WTC11 (cell line): ENCODE measurements around the gene WDR90. TPM values are rescaled to one million over a fixed set of nuclear protein-coding genes. Genes with fewer than 3 reads are reported as not detected.

Experiments used
- ATAC-seq: fragments of 200-7000 bp; cut with Tn5 transposase; 2 replicates; pipeline ENCODE4 v1.10.0; 2021; ENCODE audit warnings: mild to moderate bottlenecking, moderate library complexity
- CTCF ChIA-PET: fragments of 300-600 bp; sonication (Branson Sonifier 250); formaldehyde crosslinking; loops from one replicate; lab custom pipeline; 2021; ENCODE audit warnings: antibody characterized with exemption; lab: Charles Lee
- POLR2A ChIA-PET: fragments of 350-600 bp; sonication (Branson Sonifier 250); formaldehyde crosslinking; loops from one replicate; lab custom pipeline; 2021; ENCODE audit warnings: antibody characterized with exemption; lab: Charles Lee
- DNase-seq: peaks from one replicate; pipeline ENCODE4 v3.0.0; 2021; ENCODE audit warnings: low spot score
- H3K27ac Mint-ChIP-seq: 2 replicates; pipeline ENCODE4 v1.8.0; 2021; ENCODE audit warnings: mixed read lengths
- H3K27me3 Mint-ChIP-seq: 2 replicates; pipeline ENCODE4 v1.8.0; 2021; ENCODE audit warnings: low read depth, mild to moderate bottlenecking, moderate library complexity, mixed read lengths
- H3K36me3 Mint-ChIP-seq: 2 replicates; pipeline ENCODE4 v1.8.0; 2021; ENCODE audit warnings: mixed read lengths
- H3K4me1 Mint-ChIP-seq: 2 replicates; pipeline ENCODE4 v1.8.0; 2022; ENCODE audit warnings: mixed read lengths
- H3K4me3 Mint-ChIP-seq: 2 replicates; pipeline ENCODE4 v1.8.0; 2021; ENCODE audit warnings: mild to moderate bottlenecking, moderate library complexity, mixed read lengths
- H3K9me3 Mint-ChIP-seq: 2 replicates; pipeline ENCODE4 v1.8.0; 2021; ENCODE audit warnings: mixed read lengths
- CREB1 ChIP-seq: sonication (generic); formaldehyde crosslinking; IDR thresholded peaks from 2 replicates; pipeline ENCODE4 v1.8.0; 2023; ENCODE audit warnings: mild to moderate bottlenecking, missing genetic modification reagents
- HMGA2 ChIP-seq: fragments of 250-450 bp; sonication (Bioruptor Pico); IDR thresholded peaks from 2 replicates; pipeline ENCODE4 v1.4.0; 2021; ENCODE audit warnings: mild to moderate bottlenecking, moderate library complexity
- NR3C1 ChIP-seq: sonication (generic); formaldehyde crosslinking; conservative IDR thresholded peaks from 2 replicates; pipeline ENCODE4 v1.8.1; 2023; ENCODE audit warnings: low read depth, mild to moderate bottlenecking, missing genetic modification reagents
- PRRX2 ChIP-seq: fragments of 250-450 bp; sonication (Bioruptor Pico); IDR thresholded peaks from 2 replicates; pipeline ENCODE4 v1.8.0; 2021; ENCODE audit warnings: mild to moderate bottlenecking
- RORB ChIP-seq: fragments of 250-450 bp; sonication (Bioruptor Pico); IDR thresholded peaks from 2 replicates; pipeline ENCODE4 v1.9.0; 2021; ENCODE audit warnings: mild to moderate bottlenecking
- SMAD4 ChIP-seq: sonication (generic); formaldehyde crosslinking; IDR thresholded peaks from 2 replicates; pipeline ENCODE4 v1.8.0; 2022; ENCODE audit warnings: mild to moderate bottlenecking, missing genetic modification reagents
- TCF7 ChIP-seq: sonication (generic); formaldehyde crosslinking; IDR thresholded peaks from 2 replicates; pipeline ENCODE4 v1.8.0; 2022; ENCODE audit warnings: mild to moderate bottlenecking, low read depth, missing genetic modification reagents, moderate library complexity
- TEAD4 ChIP-seq: sonication (generic); formaldehyde crosslinking; IDR thresholded peaks from 2 replicates; pipeline ENCODE4 v1.8.0; 2022; ENCODE audit warnings: mild to moderate bottlenecking, missing genetic modification reagents
- ZNF121 ChIP-seq: sonication (generic); formaldehyde crosslinking; IDR thresholded peaks from 2 replicates; pipeline ENCODE4 v1.8.0; 2023; ENCODE audit warnings: missing genetic modification reagents
- ZNF317 ChIP-seq: sonication (generic); formaldehyde crosslinking; IDR thresholded peaks from 2 replicates; pipeline ENCODE4 v1.8.1; 2023; ENCODE audit warnings: low read depth, mild to moderate bottlenecking, moderate library complexity, missing genetic modification reagents, borderline replicate concordance
- ZNF671 ChIP-seq: fragments of 250-450 bp; sonication (Bioruptor Pico); IDR thresholded peaks from 2 replicates; pipeline ENCODE4 v1.8.0; 2021; ENCODE audit warnings: mild to moderate bottlenecking
- total RNA-seq: library from RNA; stranded (reverse); gene quantifications from 3 replicates; pipeline ENCODE4 v1.2.3, GENCODE V29; 2021
- TF ChIP-seq, protein P1 (sequence below): fragments of 200-600 bp; IDR thresholded peaks from 2 replicates; pipeline ENCODE4 v1.8.0; 2022; ENCODE audit warnings: antibody characterized with exemption
- TF ChIP-seq, protein P2 (sequence below): fragments of 250-450 bp; sonication (Bioruptor Pico); IDR thresholded peaks from 2 replicates; pipeline ENCODE4 v1.9.0; 2021; ENCODE audit warnings: mild to moderate bottlenecking
- TF ChIP-seq, protein P3 (sequence below): fragments of 250-450 bp; sonication (Bioruptor Pico); IDR thresholded peaks from 2 replicates; pipeline ENCODE4 v1.8.0; 2021; ENCODE audit warnings: mild to moderate bottlenecking
- TF ChIP-seq, protein P4 (sequence below): fragments of 250-450 bp; sonication (Bioruptor Pico); IDR thresholded peaks from 2 replicates; pipeline ENCODE4 v2.1.2; 2022; ENCODE audit warnings: mild to moderate bottlenecking, moderate library complexity

WDR90 gene
- total RNA-seq, 1 experiment from 2014 or later, result 75.8 TPM

DNA sequence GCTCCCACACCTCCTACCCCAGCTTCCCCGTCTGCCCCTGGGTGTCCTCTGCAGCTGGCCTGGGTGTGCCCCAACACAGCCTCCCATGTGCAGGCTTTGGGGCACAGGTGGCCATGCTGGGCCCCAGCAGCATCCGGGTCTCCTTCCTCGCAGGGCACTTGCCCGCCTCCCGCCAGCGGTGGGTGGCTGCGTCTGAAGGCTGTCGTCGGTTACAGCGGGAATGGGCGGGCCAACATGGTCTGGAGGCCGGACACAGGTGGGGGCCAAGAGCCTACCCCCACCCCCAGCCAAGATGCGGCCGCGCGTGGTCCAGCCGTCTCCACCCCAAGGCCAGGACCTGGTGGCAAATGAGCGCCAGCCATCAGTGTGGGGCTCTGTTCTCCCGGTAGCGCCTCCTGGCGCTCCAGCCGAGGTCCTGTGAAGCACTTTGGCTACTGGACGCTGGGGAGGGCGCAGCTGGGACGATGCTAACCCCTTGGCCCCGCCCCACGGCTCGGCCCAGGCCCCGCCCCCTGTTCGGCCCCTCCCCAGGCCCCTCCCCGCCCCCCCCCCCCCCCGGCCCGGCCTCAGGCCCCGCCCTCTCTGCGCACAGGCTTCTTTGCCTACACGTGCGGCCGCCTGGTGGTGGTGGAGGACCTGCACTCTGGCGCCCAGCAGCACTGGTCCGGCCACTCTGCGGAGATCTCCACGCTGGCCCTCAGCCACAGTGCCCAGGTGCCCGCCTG is 11.5 kb downstream of the WDR90 start (continued):
- TF ChIP-seq, protein P1, sequence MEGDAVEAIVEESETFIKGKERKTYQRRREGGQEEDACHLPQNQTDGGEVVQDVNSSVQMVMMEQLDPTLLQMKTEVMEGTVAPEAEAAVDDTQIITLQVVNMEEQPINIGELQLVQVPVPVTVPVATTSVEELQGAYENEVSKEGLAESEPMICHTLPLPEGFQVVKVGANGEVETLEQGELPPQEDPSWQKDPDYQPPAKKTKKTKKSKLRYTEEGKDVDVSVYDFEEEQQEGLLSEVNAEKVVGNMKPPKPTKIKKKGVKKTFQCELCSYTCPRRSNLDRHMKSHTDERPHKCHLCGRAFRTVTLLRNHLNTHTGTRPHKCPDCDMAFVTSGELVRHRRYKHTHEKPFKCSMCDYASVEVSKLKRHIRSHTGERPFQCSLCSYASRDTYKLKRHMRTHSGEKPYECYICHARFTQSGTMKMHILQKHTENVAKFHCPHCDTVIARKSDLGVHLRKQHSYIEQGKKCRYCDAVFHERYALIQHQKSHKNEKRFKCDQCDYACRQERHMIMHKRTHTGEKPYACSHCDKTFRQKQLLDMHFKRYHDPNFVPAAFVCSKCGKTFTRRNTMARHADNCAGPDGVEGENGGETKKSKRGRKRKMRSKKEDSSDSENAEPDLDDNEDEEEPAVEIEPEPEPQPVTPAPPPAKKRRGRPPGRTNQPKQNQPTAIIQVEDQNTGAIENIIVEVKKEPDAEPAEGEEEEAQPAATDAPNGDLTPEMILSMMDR, result peak; percentile 58
- TF ChIP-seq PRRX2 (CRISPR knock-in tag), result no peak

DNA sequence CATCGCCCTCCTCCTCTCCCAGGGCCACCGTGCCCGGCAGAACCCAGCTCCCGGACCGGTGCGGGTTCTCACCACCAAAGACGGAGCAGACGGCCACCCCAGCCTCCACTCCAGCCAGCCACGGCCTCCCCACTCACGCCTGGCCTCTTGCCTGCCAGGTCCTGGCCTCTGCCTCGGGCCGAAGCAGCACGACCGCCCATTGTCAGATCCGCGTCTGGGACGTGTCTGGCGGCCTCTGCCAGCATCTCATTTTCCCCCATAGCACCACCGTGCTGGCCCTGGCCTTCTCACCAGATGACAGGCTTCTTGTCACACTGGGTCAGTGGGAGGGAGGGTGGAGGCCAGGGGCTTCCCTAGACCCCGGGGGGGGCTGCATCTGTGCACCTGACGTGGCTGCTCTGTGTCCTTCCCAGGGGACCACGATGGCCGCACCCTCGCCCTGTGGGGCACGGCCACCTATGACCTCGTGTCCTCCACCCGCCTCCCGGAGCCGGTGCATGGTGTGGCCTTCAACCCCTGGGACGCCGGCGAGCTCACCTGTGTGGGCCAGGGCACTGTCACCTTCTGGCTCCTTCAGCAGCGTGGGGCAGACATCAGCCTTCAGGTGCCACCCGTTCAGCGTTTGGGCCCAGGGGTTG is 12.1 kb downstream of the WDR90 start:
- no peaks in the 10 kb centered on the region for H3K9me3 Mint-ChIP-seq
- peaks cover 4% of the 10 kb centered on the region for H3K4me1 Mint-ChIP-seq
- CTCF ChIA-PET, result interaction anchor here (0.6 to 3.3 kb wide), 25 partner anchors 12 to 282 kb away, joined by 3 to 54 read pairs (median 5); partner anchors contain the start of genes CAPN15, CCDC78, METTL26 and RHBDL1
- H3K36me3 Mint-ChIP-seq, result no peaks in the 10 kb centered on the region
- no peaks in the 10 kb centered on the region for H3K27me3 Mint-ChIP-seq
- no peak overlapping the region for H3K27ac Mint-ChIP-seq
- H3K4me3 Mint-ChIP-seq, result no peak overlapping the region; the same call in 1 of the 2 replicates
- POLR2A ChIA-PET, result interaction anchor here (1.0 to 1.4 kb wide), 2 partner anchors 12 to 23 kb away, joined by 3 to 5 read pairs; partner anchors contain the start of gene WDR90
- TF ChIP-seq ZNF121 (peak; percentile 78), TEAD4 (CRISPR knock-in tag) (no peak)
- DNase-seq (no peak), ATAC-seq (no peak)

DNA sequence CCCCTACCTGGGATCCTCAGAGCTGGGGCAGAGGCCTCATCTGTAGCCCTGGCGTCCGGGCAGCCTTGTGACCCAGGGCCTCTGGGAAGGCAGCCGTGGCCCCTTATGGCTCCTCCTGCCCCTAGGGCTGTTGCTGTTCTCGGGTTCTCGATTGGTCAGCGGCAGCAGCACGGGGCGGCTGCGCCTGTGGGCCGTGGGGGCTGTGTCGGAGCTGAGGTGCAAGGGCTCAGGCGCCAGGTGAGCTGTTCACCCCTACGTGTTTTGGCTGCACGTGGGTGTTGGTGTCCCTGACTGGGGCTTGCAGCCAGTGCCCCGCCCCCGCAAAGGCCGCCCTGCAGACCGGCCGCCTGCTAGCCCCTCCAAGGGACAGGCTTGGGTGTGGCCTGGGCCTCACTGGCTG is 12.9 kb downstream of the WDR90 start:
- ChIA-PET CTCF (interaction anchor here (0.8 to 3.1 kb wide), 5 partner anchors 13 to 40 kb away, joined by 3 to 7 read pairs (median 5); partner anchors contain the start of genes METTL26 and WDR90), POLR2A (interaction anchor here (1.1 kb wide), 1 partner anchor 66 kb away, joined by 3 read pairs; no protein-coding TSS in a partner anchor)
- no peak overlapping the region for H3K27ac Mint-ChIP-seq
- H3K9me3 Mint-ChIP-seq, result no peaks in the 10 kb centered on the region
- peaks cover 4% of the 10 kb centered on the region for H3K4me1 Mint-ChIP-seq
- H3K4me3 Mint-ChIP-seq, result no peak overlapping the region
- ATAC-seq, result no peak
- TF ChIP-seq, protein P2, sequence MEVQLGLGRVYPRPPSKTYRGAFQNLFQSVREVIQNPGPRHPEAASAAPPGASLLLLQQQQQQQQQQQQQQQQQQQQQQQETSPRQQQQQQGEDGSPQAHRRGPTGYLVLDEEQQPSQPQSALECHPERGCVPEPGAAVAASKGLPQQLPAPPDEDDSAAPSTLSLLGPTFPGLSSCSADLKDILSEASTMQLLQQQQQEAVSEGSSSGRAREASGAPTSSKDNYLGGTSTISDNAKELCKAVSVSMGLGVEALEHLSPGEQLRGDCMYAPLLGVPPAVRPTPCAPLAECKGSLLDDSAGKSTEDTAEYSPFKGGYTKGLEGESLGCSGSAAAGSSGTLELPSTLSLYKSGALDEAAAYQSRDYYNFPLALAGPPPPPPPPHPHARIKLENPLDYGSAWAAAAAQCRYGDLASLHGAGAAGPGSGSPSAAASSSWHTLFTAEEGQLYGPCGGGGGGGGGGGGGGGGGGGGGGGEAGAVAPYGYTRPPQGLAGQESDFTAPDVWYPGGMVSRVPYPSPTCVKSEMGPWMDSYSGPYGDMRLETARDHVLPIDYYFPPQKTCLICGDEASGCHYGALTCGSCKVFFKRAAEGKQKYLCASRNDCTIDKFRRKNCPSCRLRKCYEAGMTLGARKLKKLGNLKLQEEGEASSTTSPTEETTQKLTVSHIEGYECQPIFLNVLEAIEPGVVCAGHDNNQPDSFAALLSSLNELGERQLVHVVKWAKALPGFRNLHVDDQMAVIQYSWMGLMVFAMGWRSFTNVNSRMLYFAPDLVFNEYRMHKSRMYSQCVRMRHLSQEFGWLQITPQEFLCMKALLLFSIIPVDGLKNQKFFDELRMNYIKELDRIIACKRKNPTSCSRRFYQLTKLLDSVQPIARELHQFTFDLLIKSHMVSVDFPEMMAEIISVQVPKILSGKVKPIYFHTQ (CRISPR knock-in tag), result no peak
- TF ChIP-seq TCF7 (CRISPR knock-in tag), result no peak
- TF ChIP-seq, protein P3, sequence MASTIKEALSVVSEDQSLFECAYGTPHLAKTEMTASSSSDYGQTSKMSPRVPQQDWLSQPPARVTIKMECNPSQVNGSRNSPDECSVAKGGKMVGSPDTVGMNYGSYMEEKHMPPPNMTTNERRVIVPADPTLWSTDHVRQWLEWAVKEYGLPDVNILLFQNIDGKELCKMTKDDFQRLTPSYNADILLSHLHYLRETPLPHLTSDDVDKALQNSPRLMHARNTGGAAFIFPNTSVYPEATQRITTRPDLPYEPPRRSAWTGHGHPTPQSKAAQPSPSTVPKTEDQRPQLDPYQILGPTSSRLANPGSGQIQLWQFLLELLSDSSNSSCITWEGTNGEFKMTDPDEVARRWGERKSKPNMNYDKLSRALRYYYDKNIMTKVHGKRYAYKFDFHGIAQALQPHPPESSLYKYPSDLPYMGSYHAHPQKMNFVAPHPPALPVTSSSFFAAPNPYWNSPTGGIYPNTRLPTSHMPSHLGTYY (CRISPR knock-in tag), result no peak
- no peak for TF ChIP-seq PRRX2 (CRISPR knock-in tag)
- no peak for TF ChIP-seq SMAD4 (CRISPR knock-in tag)
- TF ChIP-seq CREB1, result no peak
- no peak for TF ChIP-seq ZNF671
- no peak for TF ChIP-seq NR3C1 (CRISPR knock-in tag)
- TF ChIP-seq, protein P4, sequence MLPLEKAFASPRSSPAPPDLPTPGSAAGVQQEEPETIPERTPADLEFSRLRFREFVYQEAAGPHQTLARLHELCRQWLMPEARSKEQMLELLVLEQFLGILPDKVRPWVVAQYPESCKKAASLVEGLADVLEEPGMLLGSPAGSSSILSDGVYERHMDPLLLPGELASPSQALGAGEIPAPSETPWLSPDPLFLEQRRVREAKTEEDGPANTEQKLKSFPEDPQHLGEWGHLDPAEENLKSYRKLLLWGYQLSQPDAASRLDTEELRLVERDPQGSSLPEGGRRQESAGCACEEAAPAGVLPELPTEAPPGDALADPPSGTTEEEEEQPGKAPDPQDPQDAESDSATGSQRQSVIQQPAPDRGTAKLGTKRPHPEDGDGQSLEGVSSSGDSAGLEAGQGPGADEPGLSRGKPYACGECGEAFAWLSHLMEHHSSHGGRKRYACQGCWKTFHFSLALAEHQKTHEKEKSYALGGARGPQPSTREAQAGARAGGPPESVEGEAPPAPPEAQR (CRISPR knock-in tag), result no peak
- no peak for TF ChIP-seq HMGA2 (CRISPR knock-in tag)
- TF ChIP-seq RORB (CRISPR knock-in tag), result no peak
- no peak for TF ChIP-seq ZNF317 (CRISPR knock-in tag)
- no peak for DNase-seq
- no peaks in the 10 kb centered on the region for H3K27me3 Mint-ChIP-seq
- no peaks in the 10 kb centered on the region for H3K36me3 Mint-ChIP-seq
